Chondrocyte (in vitro differentiated cells): ENCODE measurements around the gene RGS9. TPM values are rescaled to one million over a fixed set of nuclear protein-coding genes. Genes with fewer than 3 reads are reported as not detected.
A peak's percentile ranks its signal among the peaks of the same experiment; 100 is the strongest.

Source experiments
- DNase-seq: peaks from one replicate; pipeline ENCODE4 v3.0.0; 2021; ENCODE audit warnings: mixed read lengths, low spot score
- H3K27ac Mint-ChIP-seq: one replicate; pipeline ENCODE4 v1.8.0; 2021; ENCODE audit warnings: mild to moderate bottlenecking, moderate library complexity, mixed read lengths; ENCODE audit not compliant: unreplicated experiment
- H3K27me3 Mint-ChIP-seq: 2 replicates; pipeline ENCODE4 v1.8.0; 2021; ENCODE audit warnings: low read depth, mixed read lengths
- H3K36me3 Mint-ChIP-seq: 2 replicates; pipeline ENCODE4 v1.8.0; 2021; ENCODE audit warnings: low read depth, mixed read lengths
- H3K4me1 Mint-ChIP-seq: 2 replicates; pipeline ENCODE4 v1.8.0; 2021; ENCODE audit warnings: low read depth, mild to moderate bottlenecking, mixed read lengths
- H3K4me3 Mint-ChIP-seq: one replicate; pipeline ENCODE4 v1.8.0; 2021; ENCODE audit warnings: mild to moderate bottlenecking, moderate library complexity, mixed read lengths; ENCODE audit not compliant: unreplicated experiment
- H3K9me3 Mint-ChIP-seq: 2 replicates; pipeline ENCODE4 v1.8.0; 2021; ENCODE audit warnings: low read depth, mixed read lengths
- CTCF ChIP-seq: fragments of 200-600 bp; sonication (generic); IDR thresholded peaks from 2 replicates; pipeline ENCODE4 v1.5.0; 2021; ENCODE audit warnings: antibody characterized with exemption, mild to moderate bottlenecking, moderate library complexity
- total RNA-seq: library from RNA; stranded (reverse); gene quantifications from 3 replicates; pipeline ENCODE4 v1.2.1, GENCODE V29; 2021

RGS9 gene
- total RNA-seq, 1 donor from 2014 or later, result 14.9 TPM

DNA sequence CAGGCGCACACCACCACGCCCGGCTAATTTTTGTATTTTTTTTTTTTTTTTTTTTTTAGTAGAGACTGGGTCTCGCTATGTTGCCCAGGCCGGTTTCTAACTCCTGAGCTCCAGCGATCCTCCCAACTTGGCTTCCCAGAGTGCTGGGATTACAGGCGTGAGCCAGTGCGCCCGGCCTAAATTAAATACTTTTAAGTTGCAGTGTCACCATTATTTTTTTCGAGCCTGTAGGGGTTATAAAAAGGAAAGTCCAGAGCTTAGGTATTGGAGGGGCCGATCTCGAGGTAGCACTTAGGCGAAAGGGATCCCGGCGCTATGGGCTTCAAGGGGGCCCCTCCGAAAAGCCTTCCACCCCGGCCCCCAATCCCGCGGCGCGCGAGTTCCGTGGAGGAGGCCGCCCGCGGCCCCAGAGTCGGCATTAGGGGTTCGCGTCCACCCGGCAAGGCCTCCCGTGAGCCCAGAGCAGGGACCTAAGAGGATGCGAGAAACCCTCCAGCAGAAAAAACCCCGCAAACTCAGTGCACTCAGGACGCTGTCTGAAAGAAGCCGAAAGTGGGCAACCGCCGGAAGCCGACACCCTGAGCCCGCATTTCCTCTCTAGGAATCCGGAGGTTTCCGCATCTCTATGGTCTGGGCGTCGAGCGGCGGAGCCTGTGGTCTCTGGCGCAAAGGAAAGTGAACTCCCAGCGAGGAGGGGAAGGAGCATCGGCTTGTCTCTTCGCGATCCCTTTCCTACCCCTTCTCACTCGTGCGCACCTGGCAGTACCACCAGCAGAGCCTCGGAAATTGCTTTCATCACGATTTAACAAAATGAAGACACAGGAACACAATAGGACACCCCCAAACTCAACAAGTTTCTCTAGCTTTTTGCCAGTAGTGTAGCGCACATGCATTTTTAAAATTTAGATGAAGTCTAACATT lies 14.1 kb upstream of the RGS9 start:
- TF ChIP-seq CTCF, result peak; percentile 21
- no peak for DNase-seq
- Mint-ChIP-seq H3K36me3 (no peaks in the 10 kb centered on the region), H3K27ac (peak overlapping the region; percentile 97), H3K4me1 (peaks cover 29% of the 10 kb centered on the region), H3K9me3 (no peaks in the 10 kb centered on the region), H3K27me3 (peaks cover 1% of the 10 kb centered on the region), H3K4me3 (peak overlapping the region; percentile 75)

DNA sequence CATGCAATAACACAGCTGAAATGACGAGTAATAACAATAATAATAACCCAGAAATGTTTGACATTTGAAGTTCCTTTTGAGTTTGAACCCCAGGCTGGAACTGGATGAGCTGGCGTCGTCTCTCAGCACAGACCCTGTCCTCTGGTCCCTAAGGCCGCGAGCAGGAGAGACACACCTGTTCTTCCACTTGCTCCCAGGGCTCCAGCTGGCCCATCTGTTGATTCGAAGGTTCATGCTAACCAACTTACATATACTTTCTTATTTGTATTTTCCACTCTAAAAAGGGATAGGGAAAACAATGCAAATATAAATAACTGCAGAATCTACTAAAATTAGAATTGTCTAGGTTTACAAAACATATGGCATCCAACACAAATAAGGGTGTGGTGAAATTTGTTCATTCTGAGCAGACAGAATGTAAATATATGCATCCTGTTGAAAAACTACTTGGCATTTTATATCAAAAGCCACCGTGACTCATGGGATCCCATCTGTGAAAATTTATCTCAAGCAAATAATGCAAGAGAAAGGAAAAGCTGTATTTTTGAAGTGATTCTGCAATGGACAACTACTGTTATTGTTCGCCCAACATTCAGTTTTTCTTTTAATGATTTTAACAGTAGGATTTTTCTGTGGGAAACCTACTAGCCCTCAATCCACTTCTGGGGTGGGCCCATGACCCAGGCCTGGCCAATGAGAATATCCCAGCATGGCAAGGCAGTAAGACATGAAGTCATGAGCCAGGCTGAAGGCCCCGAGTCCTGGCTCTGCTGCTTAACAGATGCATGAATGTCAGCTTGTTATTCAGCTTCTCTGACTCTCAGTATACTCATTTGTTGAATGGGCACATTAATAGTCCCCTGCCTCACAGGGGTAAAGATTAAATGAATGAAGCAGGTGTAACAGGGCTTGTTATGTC lies 13.2 kb upstream of the RGS9 start:
- Mint-ChIP-seq H3K4me3 (peak overlapping the region; percentile 75), H3K9me3 (no peaks in the 10 kb centered on the region)

GRCh38 chr17:65130832-65131231 lies 6.3 kb upstream of the RGS9 start:
- H3K36me3 Mint-ChIP-seq, result no peaks in the 10 kb centered on the region
- no peak for DNase-seq
- peaks cover 5% of the 10 kb centered on the region for H3K27me3 Mint-ChIP-seq
- no peak overlapping the region for H3K27ac Mint-ChIP-seq
- H3K9me3 Mint-ChIP-seq, result no peaks in the 10 kb centered on the region
- TF ChIP-seq CTCF, result no peak
- H3K4me1 Mint-ChIP-seq, result no peaks in the 10 kb centered on the region
- H3K4me3 Mint-ChIP-seq, result no peak overlapping the region

More for the DNA sequence above, 13.2 kb upstream of the RGS9 start:
- DNase-seq, result no peak
- peaks cover 29% of the 10 kb centered on the region for H3K4me1 Mint-ChIP-seq
- TF ChIP-seq CTCF, result no peak
- peaks cover 1% of the 10 kb centered on the region for H3K27me3 Mint-ChIP-seq
- H3K36me3 Mint-ChIP-seq, result no peaks in the 10 kb centered on the region
- peak overlapping the region; percentile 97 for H3K27ac Mint-ChIP-seq

DNA sequence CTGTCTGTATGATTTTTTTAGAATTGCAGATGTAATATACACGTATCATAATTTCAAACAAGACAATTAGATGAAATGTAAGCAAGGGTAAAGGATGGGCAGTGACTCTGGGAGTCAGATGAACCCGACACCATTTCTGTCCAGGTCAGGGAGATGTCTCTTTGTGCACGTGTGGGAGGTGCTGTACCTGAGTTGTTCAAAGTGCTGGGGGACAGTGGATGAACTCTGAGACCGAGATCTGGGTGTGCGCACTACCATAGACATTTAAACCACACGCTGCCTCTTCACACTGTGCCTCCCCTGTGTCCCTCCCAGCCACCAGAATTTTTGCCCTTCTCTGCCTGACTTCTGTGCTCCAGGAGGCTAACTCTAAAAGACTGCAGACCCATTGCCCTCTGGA lies 5.9 kb upstream of the RGS9 start:
- Mint-ChIP-seq H3K4me3 (no peak overlapping the region), H3K4me1 (no peaks in the 10 kb centered on the region), H3K9me3 (no peaks in the 10 kb centered on the region), H3K36me3 (no peaks in the 10 kb centered on the region), H3K27ac (no peak overlapping the region), H3K27me3 (peaks cover 5% of the 10 kb centered on the region)
- TF ChIP-seq CTCF, result no peak
- DNase-seq, result no peak

GRCh38 chr17:65131946-65132345 lies 5.2 kb upstream of the RGS9 start:
- no peak for DNase-seq
- H3K4me1 Mint-ChIP-seq, result peaks cover 3% of the 10 kb centered on the region
- H3K36me3 Mint-ChIP-seq, result no peaks in the 10 kb centered on the region
- H3K27ac Mint-ChIP-seq, result peak overlapping the region; percentile 27
- no peaks in the 10 kb centered on the region for H3K9me3 Mint-ChIP-seq
- H3K4me3 Mint-ChIP-seq, result no peak overlapping the region
- no peak for TF ChIP-seq CTCF
- peaks cover 5% of the 10 kb centered on the region for H3K27me3 Mint-ChIP-seq
